Psoas muscle (tissue), 8 donors: Measurements from ENCODE around the gene PRKCH. TPM values are rescaled to one million over a fixed set of nuclear protein-coding genes. Genes with fewer than 3 reads are reported as not detected.

Experiments
- ATAC-seq, 4 donors: fragments of 200-7000 bp; cut with Tn5 transposase; one replicate each; pipeline ENCODE4 v1.9.1; 2020; ENCODE audit warnings: moderate library complexity in 3 of 4, mild to moderate bottlenecking in 2 of 4
- DNase-seq, 2 donors: peaks; one replicate each; pipeline ENCODE4 v3.0.0-alpha.2; 2020
- H3K27ac ChIP-seq: fragments of 200-600 bp; one replicate; pipeline ENCODE4 v1.8.0; 2022
- H3K27me3 ChIP-seq, 3 donors: fragments of 200-600 bp in 1 of 3; one replicate each; pipeline versions ENCODE4 v1.6.1 to v1.8.0; 2013 to 2022; ENCODE audit warnings: low read length in 2 of 3, mild to moderate bottlenecking in 2 of 3, moderate library complexity in 1 of 3; ENCODE audit not compliant: insufficient read depth in 3 of 3
- H3K36me3 ChIP-seq, 2 donors: fragments of 200-600 bp in 1 of 2; one replicate each; pipeline versions ENCODE4 v1.6.1 to v1.8.0; 2013 to 2022; ENCODE audit warnings: low read depth in 1 of 2, mild to moderate bottlenecking in 1 of 2, moderate library complexity in 1 of 2; ENCODE audit not compliant: insufficient read depth in 1 of 2
- H3K4me1 ChIP-seq: fragments of 200-600 bp; one replicate; pipeline ENCODE4 v1.8.0; 2022
- H3K4me3 ChIP-seq: fragments of 200-600 bp; one replicate; pipeline ENCODE4 v1.8.0; 2022; ENCODE audit warnings: mild to moderate bottlenecking
- H3K9me3 ChIP-seq: fragments of 200-600 bp; one replicate; pipeline ENCODE4 v1.8.0; 2022
- CTCF ChIP-seq: fragments of 200-600 bp; IDR thresholded peaks from one replicate; pipeline ENCODE4 v1.8.0; 2022; ENCODE audit warnings: antibody characterized with exemption
- WGBS, 3 donors: extraction: QIAGEN DNeasy Blood & Tissue Kit; methylation state at CpG; one replicate each; pipeline versions ENCODE4 v1.1.6 to v1.1.7; 2013; 5-methylcytosine and 5-hydroxymethylcytosine counted together
- intact Hi-C, 2 donors: fragments of 100-400 bp; cut with DNase I; formaldehyde crosslinking; loops; one replicate each; pipeline versions ENCODE4 v1.11.0 to v1.14.2; 2022
- polyA plus RNA-seq, 3 donors: library from polyadenylated mRNA; stranded (reverse); fragments of 200-250 nt; gene quantifications; one replicate each; pipeline ENCODE4 v1.2.3, GENCODE V29; 2013
- total RNA-seq, 4 donors: library from RNA; stranded (reverse); fragmentation: NEBNext Ultra II Directional in 2 of 4; extraction: Animal tissue kit (Norgen Biotek cat#: 25700) in 2 of 4; gene quantifications; one replicate each; pipeline versions ENCODE4 v1.2.1 to v1.2.4, GENCODE V29; 2021 to 2023
- donor health status: healthy with polysubstance abuse.
- donor health status: DM: no; HTN: no; CAD: no; lungs with moderate emphysema.
- donor health status: Bipolar disorder and iron deficiency.
- donor health status: healthy.
- donor health status: DM: yes; HTN: yes; CAD: no.
- donor health status: DM: no; HTN: no; CAD: no.
- donor health status: DM: no; HTN: no; CAD: no.
- donor health status: DM: yes; HTN: yes; CAD: no.

Gene PRKCH
- total and polyA plus RNA-seq, 7 donors = 5.9 to 17.9 (median 11.1) TPM

- H3K9me3 ChIP-seq = no peaks in the 10 kb centered on the region
- peak overlapping the region; percentile 84 for H3K4me3 ChIP-seq
- ATAC-seq (peak in 1 of 4 donors; percentile 30), DNase-seq (no peak)
- peak overlapping the region; percentile 85 for H3K27ac ChIP-seq
- intact Hi-C loops = loop anchor here in 1 of 2 donors (10.0 kb wide), 1 partner anchor 925 kb away; no protein-coding TSS in a partner anchor
- H3K36me3 ChIP-seq = no peaks in the 10 kb centered on the region
- peaks cover 3% of the 10 kb centered on the region for H3K4me1 ChIP-seq
- no peak for TF ChIP-seq CTCF
- H3K27me3 ChIP-seq = no peaks in the 10 kb centered on the region
- WGBS, 3 donors = 15 to 24% (median 18%) methylated on average over 45 to 47 of the region's 47 CpGs
Measured at GRCh38 chr14:61280092-61280525, 41.3 kb upstream of the PRKCH start.

DNA sequence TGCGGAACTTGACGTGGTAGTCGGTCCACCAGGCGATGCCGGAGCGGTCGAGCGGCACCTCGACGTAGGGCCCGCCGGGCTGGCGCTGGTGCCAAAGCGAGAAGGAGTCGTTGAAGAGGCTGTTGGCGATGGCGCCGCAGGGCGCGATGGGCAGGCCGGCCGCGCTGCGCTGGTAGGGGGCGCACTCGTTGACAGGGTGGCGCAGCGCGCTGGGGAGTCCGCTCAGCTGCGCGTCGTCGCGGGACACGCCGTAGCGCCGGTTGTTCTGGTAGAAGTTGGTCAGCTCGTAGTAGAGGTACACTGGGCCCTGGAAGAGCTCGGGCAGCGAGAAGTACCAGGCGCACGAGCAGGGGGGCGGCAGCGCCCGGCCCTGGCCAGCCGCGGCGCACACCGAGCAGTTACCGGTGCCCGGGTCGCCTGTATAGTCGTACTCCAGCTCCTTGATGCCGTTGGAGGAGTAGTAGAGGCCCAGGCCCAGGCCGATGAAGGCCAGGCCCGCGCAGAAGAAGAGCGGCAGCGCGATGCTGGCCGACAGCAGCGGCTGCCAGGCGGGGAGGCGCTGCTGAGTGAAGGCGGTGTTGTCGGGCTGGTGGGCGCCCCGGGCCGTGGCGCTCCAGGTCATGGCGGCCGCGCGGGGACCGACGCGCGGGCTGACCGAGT is 40.7 kb upstream of the PRKCH start:
- peak; percentile 59 for TF ChIP-seq CTCF
- Histone ChIP-seq H3K36me3 (no peaks in the 10 kb centered on the region), H3K27me3 (no peaks in the 10 kb centered on the region), H3K9me3 (no peaks in the 10 kb centered on the region), H3K27ac (peak overlapping the region; percentile 85), H3K4me3 (peak overlapping the region; percentile 84), H3K4me1 (peaks cover 4% of the 10 kb centered on the region)
- DNase-seq = peak; percentile 71 to 89
- 1 to 2% (median 1%) methylated on average over 53 to 81 of the region's 81 CpGs for WGBS, 3 donors
- ATAC-seq = peak; percentile 90 to 94 (median 90)
- intact Hi-C loops = loop anchor here in 1 of 2 donors (10.0 kb wide), 1 partner anchor 926 kb away; no protein-coding TSS in a partner anchor

DNA sequence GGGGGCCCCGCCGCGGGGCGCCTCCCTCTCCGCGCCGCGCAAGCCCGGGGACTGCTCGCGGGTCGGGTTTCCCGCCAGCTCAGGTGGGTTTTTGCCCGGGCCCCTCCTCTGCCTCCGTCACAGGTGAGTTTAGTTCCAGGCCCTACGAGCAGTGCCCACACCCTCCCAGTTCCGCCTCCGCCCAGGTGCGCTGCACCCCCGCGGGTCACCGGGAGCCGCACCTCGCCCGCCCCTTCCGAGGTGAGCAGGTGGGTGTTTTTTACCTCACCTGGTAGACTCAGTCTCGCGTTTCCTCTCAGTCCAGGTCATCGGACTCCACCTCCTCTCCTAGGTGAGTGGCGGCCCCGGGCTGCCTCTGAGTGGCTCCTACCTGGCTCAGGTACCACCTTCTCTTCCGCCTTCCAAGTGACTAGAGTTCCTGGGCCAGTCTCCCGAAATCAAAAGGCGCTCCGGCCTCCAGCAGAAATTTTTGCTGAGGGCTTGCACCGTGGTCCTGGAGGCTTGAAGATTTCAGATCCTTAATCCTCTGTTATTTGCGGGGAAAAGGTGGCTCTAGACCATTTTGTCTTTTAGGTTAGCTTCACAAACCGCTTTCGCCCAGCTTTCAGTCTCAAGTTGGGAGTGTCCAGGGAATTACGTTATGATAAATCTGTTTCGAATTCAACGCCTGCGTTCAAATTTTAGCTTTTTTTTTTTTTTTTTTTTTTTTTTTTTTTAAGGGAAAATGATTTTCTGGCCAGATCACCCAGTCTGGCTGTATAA is 40.0 kb upstream of the PRKCH start, which contains the start of gene TMEM30B:
Gene TMEM30B (minus strand): TSS at position 153 of the 762 bp plus-strand sequence. CDS start 191 bp downstream, outside the sequence.
- Histone ChIP-seq H3K27ac (peak within 1 kb of the TSS; percentile 85), H3K4me1 (peaks cover 8% of the 10 kb centered on the region), H3K27me3 (no peaks in the 10 kb centered on the region), H3K9me3 (no peaks in the 10 kb centered on the region), H3K4me3 (peak within 1 kb of the TSS; percentile 84), H3K36me3 (no peaks in the 10 kb centered on the region)
- DNase-seq = no peak
- intact Hi-C loops = loop anchor here in 1 of 2 donors (10.0 kb wide), 1 partner anchor 927 kb away; no protein-coding TSS in a partner anchor
- no peak for TF ChIP-seq CTCF
- WGBS, 3 donors = 25 to 37% (median 35%) methylated on average over 31 to 43 of the region's 43 CpGs
- peak in 1 of 4 donors; percentile 2 for ATAC-seq

- peaks cover 8% of the 10 kb centered on the region for H3K4me1 ChIP-seq
- no peaks in the 10 kb centered on the region for H3K36me3 ChIP-seq
- DNase-seq (no peak), ATAC-seq (no peak)
- H3K27me3 ChIP-seq = no peaks in the 10 kb centered on the region
- WGBS, 3 donors = 24 to 55% (median 52%) methylated on average over 1 of the region's 1 CpG
- intact Hi-C loops = loop anchor here in 1 of 2 donors (10.0 kb wide), 1 partner anchor 927 kb away; no protein-coding TSS in a partner anchor
- TF ChIP-seq CTCF = no peak
- no peaks in the 10 kb centered on the region for H3K9me3 ChIP-seq
- peak overlapping the region; percentile 84 for H3K4me3 ChIP-seq
- H3K27ac ChIP-seq = peak overlapping the region; percentile 85
Measured at GRCh38 chr14:61281948-61282275, 39.5 kb upstream of the PRKCH start.
